ENCODE measurements around the gene PPP2R2C. TPM values are rescaled to one million over a fixed set of nuclear protein-coding genes. Genes with fewer than 3 reads are reported as not detected.

The PPP2R2C gene
- total RNA-seq, 2 experiments from 2014 or later = not detected

DNA sequence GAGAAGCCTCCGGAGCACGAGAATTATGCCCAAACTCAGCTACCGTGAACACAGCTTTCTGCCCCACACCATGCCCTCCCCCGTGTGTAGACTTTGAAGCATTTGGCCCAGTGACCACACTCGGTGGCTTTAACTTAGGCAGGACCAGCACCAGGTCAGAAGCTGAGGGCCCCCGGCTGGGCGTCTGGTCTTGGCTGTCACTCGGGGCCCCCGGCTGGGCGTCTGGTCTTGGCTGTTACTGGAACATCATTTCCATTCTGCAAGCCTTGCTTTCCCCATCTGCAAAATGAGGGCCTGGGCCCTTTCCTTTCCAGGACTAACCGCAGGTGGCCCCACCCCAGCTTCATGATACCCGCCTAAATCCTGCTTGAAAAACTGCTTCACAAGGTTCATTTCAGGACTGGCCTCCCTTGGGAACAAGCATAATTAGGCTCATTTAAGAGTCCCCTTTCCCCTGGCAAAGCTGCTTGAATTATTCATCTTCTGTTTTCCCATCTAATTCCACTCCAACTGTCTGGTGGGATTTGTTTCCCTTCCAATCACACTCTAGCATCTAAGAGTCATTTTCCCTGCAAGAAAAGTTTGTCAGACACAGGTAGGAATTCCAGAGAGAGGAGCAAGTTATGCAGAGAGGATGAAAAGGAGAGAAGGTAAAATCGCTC lies 120.3 kb downstream of the PPP2R2C start:
- POLR2A ChIA-PET = no interaction called here
- CTCF ChIA-PET = no interaction called here

GRCh38 chr4:6351246-6352000 lies 121.0 kb downstream of the PPP2R2C start:
- CTCF ChIA-PET = no interaction called here
- POLR2A ChIA-PET = no interaction called here

- POLR2A ChIA-PET = no interaction called here
- CTCF ChIA-PET = no interaction called here
These were observed 121.8 kb downstream of the PPP2R2C start for GRCh38 chr4:6350646-6351045.

- CTCF ChIA-PET = no interaction called here
- POLR2A ChIA-PET = no interaction called here
These were observed 122.4 kb downstream of the PPP2R2C start for GRCh38 chr4:6349896-6350603.

- ChIA-PET POLR2A (no interaction called here), CTCF (no interaction called here)
These were observed 124.0 kb downstream of the PPP2R2C start for GRCh38 chr4:6348408-6348807.

DNA sequence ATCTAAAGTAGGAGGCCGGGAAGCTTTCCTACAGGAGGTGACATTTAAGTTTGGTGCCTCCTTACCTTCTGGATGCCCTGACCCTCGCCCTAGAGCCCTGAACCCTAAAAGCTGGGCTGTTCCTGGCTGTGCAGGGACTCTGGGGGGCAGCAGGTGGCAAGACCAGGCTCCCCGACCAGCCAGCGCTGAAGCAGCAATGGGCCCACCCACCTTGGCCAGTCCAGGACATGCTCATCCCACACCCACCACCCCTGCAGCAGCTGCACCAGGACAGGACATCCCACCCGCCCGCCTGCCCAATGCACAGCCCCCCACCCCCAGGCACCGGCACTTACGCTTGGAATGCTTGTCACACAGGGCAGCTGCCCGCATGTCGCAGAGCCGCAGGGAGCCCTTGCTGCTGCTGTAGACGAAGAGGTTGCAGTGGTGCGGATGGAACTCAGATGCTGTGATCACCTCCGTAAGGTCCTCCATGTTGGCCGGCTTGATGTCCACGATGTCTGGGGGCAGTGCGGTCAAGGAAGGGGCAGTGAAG lies 124.8 kb downstream of the PPP2R2C start:
- CTCF ChIA-PET = no interaction called here
- POLR2A ChIA-PET = no interaction called here

- ChIA-PET POLR2A (no interaction called here), CTCF (no interaction called here)
These were observed 125.9 kb downstream of the PPP2R2C start for GRCh38 chr4:6346373-6347110.

- ChIA-PET POLR2A (no interaction called here), CTCF (interaction anchor here (1.1 kb wide), 1 partner anchor 15 kb away, joined by 3 read pairs; no protein-coding TSS in a partner anchor)
These were observed 126.5 kb downstream of the PPP2R2C start for GRCh38 chr4:6345866-6346265.

GRCh38 chr4:6345096-6345830 lies 127.2 kb downstream of the PPP2R2C start:
- POLR2A ChIA-PET = no interaction called here

GRCh38 chr4:6343939-6344408 lies 128.4 kb downstream of the PPP2R2C start:
- POLR2A ChIA-PET = no interaction called here

More at GRCh38 chr4:6345096-6345830, 127.2 kb downstream of the PPP2R2C start:
- CTCF ChIA-PET = interaction anchor here (1.1 kb wide), 1 partner anchor 15 kb away, joined by 3 read pairs; no protein-coding TSS in a partner anchor

DNA sequence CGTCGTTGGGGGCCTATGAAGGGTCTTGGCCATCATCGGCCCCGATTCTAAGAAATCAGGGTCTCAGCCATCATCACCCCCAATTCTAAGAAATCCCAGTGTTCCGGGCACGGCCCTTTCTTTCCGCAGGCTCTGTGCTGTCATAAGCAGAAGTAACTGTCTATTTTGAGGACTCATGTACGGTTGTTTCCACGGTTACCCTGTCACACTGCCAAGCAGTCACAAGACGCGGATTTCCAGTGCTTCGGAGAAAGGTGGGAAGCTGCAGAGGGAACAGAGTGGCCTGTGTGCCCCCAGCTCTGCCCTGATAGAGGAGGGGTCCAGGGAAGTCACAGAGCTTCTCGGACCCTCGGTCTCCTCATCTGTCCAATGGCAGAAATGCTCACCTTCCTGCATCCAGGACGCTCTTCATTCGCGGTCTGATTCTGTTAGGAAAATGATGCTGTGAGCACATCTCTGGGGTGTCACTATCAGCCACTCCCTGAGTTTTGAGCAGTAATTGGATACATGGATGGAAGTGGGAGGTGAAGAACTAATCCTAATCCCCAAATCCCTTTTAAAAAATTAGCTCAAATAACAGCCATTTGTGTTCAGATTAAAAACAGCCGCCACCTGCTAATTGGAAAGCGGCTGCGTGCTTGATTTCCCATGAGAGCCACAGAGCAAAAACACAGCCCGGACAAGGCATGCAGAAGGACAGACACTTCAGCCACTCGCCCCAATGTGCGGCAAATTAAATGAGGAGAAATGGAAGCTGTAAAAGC lies 129.7 kb downstream of the PPP2R2C start:
- POLR2A ChIA-PET = no interaction called here
- CTCF ChIA-PET = interaction anchor here (0.6 to 1.3 kb wide), 2 partner anchors 92 to 299 kb away, joined by 3 read pairs; no protein-coding TSS in a partner anchor

More at GRCh38 chr4:6343939-6344408, 128.4 kb downstream of the PPP2R2C start:
- CTCF ChIA-PET = no interaction called here

- POLR2A ChIA-PET = no interaction called here
- CTCF ChIA-PET = interaction anchor here (0.6 to 1.3 kb wide), 3 partner anchors 14 to 298 kb away, joined by 3 read pairs; no protein-coding TSS in a partner anchor
These were observed 130.7 kb downstream of the PPP2R2C start for GRCh38 chr4:6341696-6342095.

DNA sequence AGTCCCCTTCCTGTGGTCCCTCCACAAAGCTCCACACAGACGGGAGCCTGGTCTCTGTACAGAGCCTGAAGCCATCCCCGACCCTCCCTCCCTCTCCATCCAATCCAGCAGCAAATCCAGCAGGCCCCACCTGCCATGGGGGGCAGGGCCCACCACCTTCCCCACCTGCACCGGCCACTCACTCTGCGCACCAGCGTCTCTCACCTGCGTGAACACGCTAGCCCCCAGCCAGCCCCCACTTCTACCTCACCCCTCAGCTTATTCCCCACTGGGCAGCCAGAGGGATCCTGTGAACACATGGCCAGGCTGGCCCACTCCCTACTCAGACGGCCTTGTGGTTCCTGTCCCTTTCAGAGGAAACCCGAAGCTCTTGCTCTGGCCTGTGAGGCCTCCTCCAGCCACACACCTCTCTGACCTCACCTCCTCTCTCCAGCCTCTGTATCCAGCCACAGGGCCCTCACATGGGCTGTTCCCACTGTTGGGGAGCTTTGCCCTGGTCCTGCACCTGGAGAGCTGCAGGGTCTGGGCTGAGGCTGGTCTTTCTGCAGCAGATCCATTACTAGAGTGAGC lies 131.9 kb downstream of the PPP2R2C start:
- ChIA-PET CTCF (interaction anchor here (0.7 to 1.2 kb wide), 3 partner anchors 8 to 90 kb away, joined by 3 read pairs; no protein-coding TSS in a partner anchor), POLR2A (no interaction called here)

GRCh38 chr4:6339818-6340445 lies 132.5 kb downstream of the PPP2R2C start:
- POLR2A ChIA-PET = no interaction called here
- CTCF ChIA-PET = interaction anchor here (0.7 to 1.2 kb wide), 2 partner anchors 12 to 89 kb away, joined by 3 read pairs; no protein-coding TSS in a partner anchor

- POLR2A ChIA-PET = no interaction called here
- CTCF ChIA-PET = no interaction called here
These were observed 133.2 kb downstream of the PPP2R2C start for GRCh38 chr4:6338951-6339817.

GRCh38 chr4:6338175-6338950 lies 134.1 kb downstream of the PPP2R2C start:
- POLR2A ChIA-PET = no interaction called here
- CTCF ChIA-PET = no interaction called here
